Prostate gland (tissue), 2 donors: ENCODE measurements around the gene TBC1D22B.

Source experiments
- CTCF ChIP-seq, 4 experiments: fragments of 200-600 bp in 2 of 4; fragments of 450-650 bp in 2 of 4; sonication (generic) in 2 of 4; IDR thresholded peaks; 1 replicate in 3 of 4; 2 replicates in 1 of 4; pipeline ENCODE4 v1.5.1; 2016 to 2019; ENCODE audit warnings: antibody characterized with exemption in 4 of 4, mild to moderate bottlenecking in 2 of 4, moderate library complexity in 2 of 4
- POLR2A ChIP-seq: fragments of 450-650 bp; IDR thresholded peaks from one replicate; pipeline ENCODE4 v1.6.1; 2016; ENCODE audit warnings: antibody characterized with exemption, mild to moderate bottlenecking
- POLR2AphosphoS5 ChIP-seq: sonication (generic); formaldehyde crosslinking; IDR thresholded peaks from one replicate; pipeline ENCODE4 v1.6.1; 2017; ENCODE audit warnings: antibody characterized with exemption

GRCh38 chr6:37273690-37274089, 16.1 kb downstream of the TBC1D22B start:
- TF ChIP-seq POLR2AphosphoS5: no peak
- TF ChIP-seq CTCF (IDR thresholded peaks at IDR 0.05): no peak
- no peak for TF ChIP-seq POLR2A
